Endothelial cell of umbilical vein (primary cell): ENCODE data around the gene SLC22A4.

Source experiments
- EZH2 ChIP-seq: IDR thresholded peaks from 2 replicates; pipeline ENCODE4 v1.6.1; 2012; ENCODE audit warnings: borderline replicate concordance, low read depth, mild to moderate bottlenecking, moderate library complexity, low read length, inconsistent platforms; ENCODE audit not compliant: severe bottlenecking
- FOS ChIP-seq: IDR thresholded peaks from 2 replicates; pipeline ENCODE4 v1.6.1; 2011; ENCODE audit warnings: mild to moderate bottlenecking, low read length, moderate library complexity, borderline replicate concordance; ENCODE audit not compliant: insufficient read depth
- GATA2 ChIP-seq: IDR thresholded peaks from 2 replicates; pipeline ENCODE4 v1.7.0; 2011; ENCODE audit warnings: low read depth, mild to moderate bottlenecking, moderate library complexity, mixed read lengths, low read length; ENCODE audit not compliant: insufficient read length, insufficient read depth
- JUN ChIP-seq: IDR thresholded peaks from 2 replicates; pipeline ENCODE4 v1.6.1; 2011; ENCODE audit warnings: borderline replicate concordance, low read depth; ENCODE audit not compliant: insufficient read length, insufficient read depth
- MYC ChIP-seq: IDR thresholded peaks from one replicate; pipeline ENCODE4 v1.6.1; 2011; ENCODE audit warnings: mild to moderate bottlenecking, low read depth, low read length
- POLR2A ChIP-seq: IDR thresholded peaks from 2 replicates; pipeline ENCODE4 v1.6.1; 2012; ENCODE audit warnings: low read depth, mild to moderate bottlenecking, control low read depth, low read length
- POLR2AphosphoS5 ChIP-seq: IDR thresholded peaks from 2 replicates; pipeline ENCODE4 v1.6.1; 2012; ENCODE audit warnings: low read depth, mild to moderate bottlenecking, control low read depth, low read length, moderate library complexity; ENCODE audit not compliant: insufficient read depth
- TF ChIP-seq, protein P1 (sequence below), 2 donors: IDR thresholded peaks; 1 replicate in 1 of 2; 2 replicates in 1 of 2; pipeline ENCODE4 v1.5.1; 2011; ENCODE audit warnings: low read length in 2 of 2, mild to moderate bottlenecking in 2 of 2, moderate library complexity in 2 of 2, control low read depth in 1 of 2, inconsistent platforms in 1 of 2, low read depth in 1 of 2; ENCODE audit not compliant: insufficient read depth in 1 of 2; ENCODE audit errors: extremely low read depth in 1 of 2
- TF ChIP-seq, protein P2 (sequence below): IDR thresholded peaks from 2 replicates; pipeline ENCODE4 v1.6.1; 2011; ENCODE audit not compliant: insufficient read depth, insufficient read length

- TF ChIP-seq POLR2A: no peak
- TF ChIP-seq, protein P1, sequence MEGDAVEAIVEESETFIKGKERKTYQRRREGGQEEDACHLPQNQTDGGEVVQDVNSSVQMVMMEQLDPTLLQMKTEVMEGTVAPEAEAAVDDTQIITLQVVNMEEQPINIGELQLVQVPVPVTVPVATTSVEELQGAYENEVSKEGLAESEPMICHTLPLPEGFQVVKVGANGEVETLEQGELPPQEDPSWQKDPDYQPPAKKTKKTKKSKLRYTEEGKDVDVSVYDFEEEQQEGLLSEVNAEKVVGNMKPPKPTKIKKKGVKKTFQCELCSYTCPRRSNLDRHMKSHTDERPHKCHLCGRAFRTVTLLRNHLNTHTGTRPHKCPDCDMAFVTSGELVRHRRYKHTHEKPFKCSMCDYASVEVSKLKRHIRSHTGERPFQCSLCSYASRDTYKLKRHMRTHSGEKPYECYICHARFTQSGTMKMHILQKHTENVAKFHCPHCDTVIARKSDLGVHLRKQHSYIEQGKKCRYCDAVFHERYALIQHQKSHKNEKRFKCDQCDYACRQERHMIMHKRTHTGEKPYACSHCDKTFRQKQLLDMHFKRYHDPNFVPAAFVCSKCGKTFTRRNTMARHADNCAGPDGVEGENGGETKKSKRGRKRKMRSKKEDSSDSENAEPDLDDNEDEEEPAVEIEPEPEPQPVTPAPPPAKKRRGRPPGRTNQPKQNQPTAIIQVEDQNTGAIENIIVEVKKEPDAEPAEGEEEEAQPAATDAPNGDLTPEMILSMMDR (IDR thresholded peaks at IDR 0.05; ENCODE audit: extremely low read depth in 1 of 2, insufficient read depth in 1 of 2, low read depth in 1 of 2, low read length in 2 of 2): no peak
- TF ChIP-seq EZH2: no peak
- no peak for TF ChIP-seq POLR2AphosphoS5
- TF ChIP-seq, protein P2, sequence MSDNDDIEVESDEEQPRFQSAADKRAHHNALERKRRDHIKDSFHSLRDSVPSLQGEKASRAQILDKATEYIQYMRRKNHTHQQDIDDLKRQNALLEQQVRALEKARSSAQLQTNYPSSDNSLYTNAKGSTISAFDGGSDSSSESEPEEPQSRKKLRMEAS: no peak
- no peak for TF ChIP-seq MYC
- TF ChIP-seq JUN: no peak
- no peak for TF ChIP-seq GATA2
- no peak for TF ChIP-seq FOS
Measured at GRCh38 chr5:132308701-132309100, 14.5 kb downstream of the SLC22A4 start.
